ENCODE data around the gene NRXN3. TPM values are rescaled to one million over a fixed set of nuclear protein-coding genes. Genes with fewer than 3 reads are reported as not detected.

The NRXN3 gene
- total and polyA plus RNA-seq, 2 experiments from 2014 or later: 0.08 to 0.11 TPM

DNA sequence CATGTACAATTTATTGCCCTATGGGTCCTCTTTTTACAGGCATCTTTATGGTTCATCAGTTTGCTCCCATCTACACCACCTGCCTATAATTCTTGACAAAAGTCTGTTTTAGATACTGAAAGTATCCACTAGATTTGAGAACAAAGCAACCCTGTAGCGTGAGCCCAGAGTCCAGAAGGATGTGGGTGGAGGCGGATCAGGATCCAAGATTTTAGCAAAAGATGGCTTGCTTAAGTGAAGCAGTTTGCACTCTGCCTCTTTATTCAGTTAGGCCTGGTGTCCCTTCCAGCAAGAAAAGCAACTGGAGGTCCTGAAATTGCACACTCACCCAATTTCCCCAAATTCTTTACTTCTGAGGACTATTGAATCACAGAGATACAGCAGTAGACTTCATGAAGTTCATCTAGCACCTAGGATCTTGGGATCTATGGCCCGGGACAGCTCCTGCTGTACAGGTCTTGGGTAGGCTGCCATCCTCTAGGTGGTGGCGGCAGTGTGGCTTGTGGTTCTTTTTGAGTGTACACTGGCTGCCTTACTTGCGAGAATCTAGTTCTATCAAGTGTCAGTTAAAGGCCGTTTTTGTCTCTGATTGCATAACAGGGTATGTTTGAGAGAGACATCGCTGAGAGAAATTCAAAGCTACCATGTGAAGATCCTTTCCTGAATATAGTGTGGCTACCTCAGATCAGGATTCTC lies 873.2 kb downstream of the NRXN3 start:
- no peak for DNase-seq
- in situ Hi-C loops (cut with MboI): no loop called here
- H3K79me2 ChIP-seq (ENCODE audit: insufficient read depth): no peaks in the 10 kb centered on the region
- no peaks in the 10 kb centered on the region for H3F3A ChIP-seq (ENCODE audit: insufficient read depth)
- no peaks in the 10 kb centered on the region for H4K20me1 ChIP-seq (ENCODE audit: insufficient read depth)
- 0 out of 2 replicates have a peak, but pooled peaks cover 2% of the 10 kb centered on the region for H3K27me3 ChIP-seq (replicated peaks; ENCODE audit: insufficient read depth)
- WGBS, 2 experiments (ENCODE audit: low coverage in 1 of 2, low lambda C conversion rate in 2 of 2, missing lambda C conversion rate in 2 of 2): 45 to 52% methylated on average over 7 of the region's 7 CpGs
- no peaks in the 10 kb centered on the region for H3K36me3 ChIP-seq (ENCODE audit: low read depth)
- no peaks in the 10 kb centered on the region for H3K9me2 ChIP-seq (ENCODE audit: insufficient read depth)
- no peaks in the 10 kb centered on the region for H3K4me1 ChIP-seq (ENCODE audit: insufficient read depth)
- no peak overlapping the region for H3K4me2 ChIP-seq (ENCODE audit: unreplicated experiment)
- H3K27ac ChIP-seq: no peak overlapping the region
- no peaks in the 10 kb centered on the region for H3K9me3 ChIP-seq (ENCODE audit: low read depth)
- no peak overlapping the region for H2AFZ ChIP-seq
- no peak overlapping the region for H3K4me3 ChIP-seq
- no peak for TF ChIP-seq EZH2phosphoT487 (IDR thresholded peaks at IDR 0.05; ENCODE audit: insufficient read depth, low read depth)
- TF ChIP-seq EZH2 (IDR thresholded peaks at IDR 0.05; ENCODE audit: insufficient read depth, poor library complexity, severe bottlenecking): no peak
- no peak overlapping the region for H3K9ac ChIP-seq

DNA sequence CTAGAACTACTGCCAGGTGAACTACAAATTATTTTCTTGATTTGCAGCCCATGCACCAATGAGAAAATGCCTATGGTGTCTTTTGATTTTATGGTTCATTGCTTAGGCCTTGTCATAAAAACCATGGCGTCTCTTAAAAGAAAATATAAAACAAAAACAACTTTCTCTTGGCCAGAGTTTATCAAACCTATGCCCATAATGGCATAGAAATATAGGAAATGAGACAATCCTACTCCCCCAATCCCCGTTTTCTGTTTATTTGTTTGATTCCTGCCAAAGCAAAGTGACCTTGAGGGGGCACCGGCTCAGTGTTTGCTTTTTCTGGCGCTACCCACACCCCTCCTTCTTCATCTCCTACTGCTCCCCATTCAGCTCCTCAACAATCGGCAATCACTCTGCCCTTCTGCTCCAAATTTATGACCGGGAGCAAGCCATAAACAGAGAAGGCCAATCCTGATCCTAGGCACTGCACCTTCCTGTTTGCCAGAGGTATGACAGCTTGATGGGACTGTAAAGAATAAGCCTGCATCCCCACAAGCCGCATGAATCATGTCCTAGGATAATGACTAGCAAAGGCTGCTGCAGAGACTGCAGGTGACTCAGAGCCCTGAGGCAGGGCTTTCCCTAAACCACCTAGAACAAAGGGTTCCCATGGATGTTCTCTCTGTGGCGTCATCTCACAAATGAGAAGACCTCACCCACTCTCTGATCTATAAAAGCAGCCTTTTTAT lies 874.9 kb downstream of the NRXN3 start:
- in situ Hi-C loops (cut with MboI): no loop called here
- H3K9ac ChIP-seq: no peak overlapping the region
- no peak overlapping the region for H3K4me2 ChIP-seq (ENCODE audit: unreplicated experiment)

GRCh38 chr14:79050787-79051727 lies 880.9 kb downstream of the NRXN3 start:
- Histone ChIP-seq H3K27ac (no peak overlapping the region), H3K27me3 (replicated peaks; ENCODE audit: insufficient read depth) (peaks cover 11% of the 10 kb centered on the region), H3K9me3 (ENCODE audit: low read depth) (no peaks in the 10 kb centered on the region), H3K4me1 (ENCODE audit: insufficient read depth) (no peaks in the 10 kb centered on the region), H3K9ac (no peak overlapping the region), H3F3A (ENCODE audit: insufficient read depth) (no peaks in the 10 kb centered on the region), H3K4me3 (no peak overlapping the region), H3K79me2 (ENCODE audit: insufficient read depth) (no peaks in the 10 kb centered on the region), H2AFZ (no peak overlapping the region), H3K36me3 (ENCODE audit: low read depth) (no peaks in the 10 kb centered on the region), H4K20me1 (ENCODE audit: insufficient read depth) (no peaks in the 10 kb centered on the region), H3K4me2 (ENCODE audit: unreplicated experiment) (no peak overlapping the region), H3K9me2 (ENCODE audit: insufficient read depth) (no peaks in the 10 kb centered on the region)
- in situ Hi-C loops (cut with MboI): no loop called here
- TF ChIP-seq EZH2 (IDR thresholded peaks at IDR 0.05; ENCODE audit: insufficient read depth, poor library complexity, severe bottlenecking) (no peak), EZH2phosphoT487 (IDR thresholded peaks at IDR 0.05; ENCODE audit: insufficient read depth, low read depth) (no peak)
- WGBS, 2 experiments (ENCODE audit: low coverage in 1 of 2, low lambda C conversion rate in 2 of 2, missing lambda C conversion rate in 2 of 2): 35 to 38% methylated on average over 6 of the region's 6 CpGs
- no peak for DNase-seq

More for the DNA sequence above, 874.9 kb downstream of the NRXN3 start:
- no peaks in the 10 kb centered on the region for H3K27me3 ChIP-seq (replicated peaks; ENCODE audit: insufficient read depth)
- no peaks in the 10 kb centered on the region for H3K4me1 ChIP-seq (ENCODE audit: insufficient read depth)
- H3F3A ChIP-seq (ENCODE audit: insufficient read depth): no peaks in the 10 kb centered on the region
- no peaks in the 10 kb centered on the region for H3K9me2 ChIP-seq (ENCODE audit: insufficient read depth)
- no peaks in the 10 kb centered on the region for H4K20me1 ChIP-seq (ENCODE audit: insufficient read depth)
- H3K9me3 ChIP-seq (ENCODE audit: low read depth): no peaks in the 10 kb centered on the region
- DNase-seq: peak; percentile 87
- no peak overlapping the region for H2AFZ ChIP-seq
- WGBS, 2 experiments (ENCODE audit: low coverage in 1 of 2, low lambda C conversion rate in 2 of 2, missing lambda C conversion rate in 2 of 2): 16 to 19% methylated on average over 8 of the region's 8 CpGs
- TF ChIP-seq EZH2phosphoT487 (IDR thresholded peaks at IDR 0.05; ENCODE audit: insufficient read depth, low read depth): no peak
- no peak for TF ChIP-seq EZH2 (IDR thresholded peaks at IDR 0.05; ENCODE audit: insufficient read depth, poor library complexity, severe bottlenecking)
- no peaks in the 10 kb centered on the region for H3K36me3 ChIP-seq (ENCODE audit: low read depth)
- H3K4me3 ChIP-seq: no peak overlapping the region
- no peaks in the 10 kb centered on the region for H3K79me2 ChIP-seq (ENCODE audit: insufficient read depth)
- no peak overlapping the region for H3K27ac ChIP-seq

DNA sequence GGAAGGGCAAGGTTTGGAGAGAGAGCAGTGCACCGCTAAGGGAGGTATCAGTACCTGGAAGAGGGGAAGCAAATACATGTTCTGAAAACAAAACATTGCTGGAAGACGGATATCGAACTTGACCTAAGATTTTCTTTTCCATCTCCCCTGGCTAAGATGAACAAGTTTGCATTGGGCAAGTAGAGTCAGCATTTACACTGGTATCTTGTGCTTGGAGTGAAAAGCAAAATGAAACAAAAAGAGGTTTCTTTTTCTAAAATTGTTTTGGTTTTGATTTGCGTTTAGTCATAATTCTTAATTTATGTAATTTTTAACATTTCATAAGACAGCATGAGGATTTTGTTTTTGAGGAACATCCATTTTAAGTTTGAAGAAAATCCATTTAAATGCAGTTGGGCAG lies 881.6 kb downstream of the NRXN3 start:
- no peaks in the 10 kb centered on the region for H3K79me2 ChIP-seq (ENCODE audit: insufficient read depth)
- TF ChIP-seq EZH2phosphoT487 (IDR thresholded peaks at IDR 0.05; ENCODE audit: insufficient read depth, low read depth) (no peak), EZH2 (IDR thresholded peaks at IDR 0.05; ENCODE audit: insufficient read depth, poor library complexity, severe bottlenecking) (no peak)
- no peaks in the 10 kb centered on the region for H3K9me3 ChIP-seq (ENCODE audit: low read depth)
- H3K36me3 ChIP-seq (ENCODE audit: low read depth): no peaks in the 10 kb centered on the region
- no peak overlapping the region for H3K4me3 ChIP-seq
- no peak overlapping the region for H3K4me2 ChIP-seq (ENCODE audit: unreplicated experiment)
- H3K9me2 ChIP-seq (ENCODE audit: insufficient read depth): no peaks in the 10 kb centered on the region
- WGBS, 2 experiments (ENCODE audit: low coverage in 1 of 2, low lambda C conversion rate in 2 of 2, missing lambda C conversion rate in 2 of 2): 50 to 60% methylated on average over 4 of the region's 4 CpGs
- no peak overlapping the region for H3K9ac ChIP-seq
- DNase-seq: no peak
- no peak overlapping the region for H2AFZ ChIP-seq
- no peaks in the 10 kb centered on the region for H4K20me1 ChIP-seq (ENCODE audit: insufficient read depth)
- no peaks in the 10 kb centered on the region for H3K4me1 ChIP-seq (ENCODE audit: insufficient read depth)
- H3K27me3 ChIP-seq (replicated peaks; ENCODE audit: insufficient read depth): peaks cover 11% of the 10 kb centered on the region
- in situ Hi-C loops (cut with MboI): no loop called here
- H3K27ac ChIP-seq: no peak overlapping the region
- H3F3A ChIP-seq (ENCODE audit: insufficient read depth): no peaks in the 10 kb centered on the region
